ENCODE data around the gene RALGPS2.

RALGPS2 gene

DNA sequence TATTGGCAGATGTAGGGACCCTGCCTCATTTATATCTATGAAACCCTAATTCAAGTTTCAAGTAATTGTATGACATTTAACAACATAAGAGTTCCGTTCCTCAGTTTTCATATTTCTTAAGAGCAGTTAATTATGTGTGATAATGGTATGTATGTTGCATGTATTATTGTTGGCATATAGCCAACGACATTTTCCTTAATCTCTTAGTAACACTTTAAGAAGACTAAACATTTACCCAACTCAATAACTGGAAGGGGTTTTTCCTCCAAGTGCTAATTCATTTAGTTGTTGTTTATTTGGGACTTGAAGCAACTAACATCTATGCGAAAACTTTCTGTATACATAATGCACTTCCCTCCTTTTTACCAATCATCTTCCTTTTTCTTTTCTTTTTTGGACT is 1.5 kb upstream of the RALGPS2 start:
- H3K14ac ChIP-seq (ENCODE audit: low read length) = no peak overlapping the region
- H3K27ac ChIP-seq (ENCODE audit: low read depth, low read length) = no peak overlapping the region
- H2BK12ac ChIP-seq (ENCODE audit: low read length) = no peak overlapping the region
- H2AK5ac ChIP-seq (ENCODE audit: low read length) = no peak overlapping the region
- peaks cover 7% of the 10 kb centered on the region for H3K79me2 ChIP-seq (ENCODE audit: control insufficient read depth, insufficient read depth, low read length, poor library complexity)
- no peak overlapping the region for H4K91ac ChIP-seq (ENCODE audit: low read depth, low read length)
- H2BK5ac ChIP-seq (ENCODE audit: low read depth, low read length, poor library complexity) = no peak overlapping the region
- no peak overlapping the region for H3K18ac ChIP-seq (ENCODE audit: low read length)
- H4K12ac ChIP-seq (ENCODE audit: low read depth, low read length) = no peak overlapping the region
- H3K9ac ChIP-seq (ENCODE audit: low read length) = no peak overlapping the region
- H3K27me3 ChIP-seq (ENCODE audit: insufficient read depth, low read length) = no peaks in the 10 kb centered on the region
- no CpG with 5 or more reads among the region's 3 CpGs for WGBS (ENCODE audit: extremely low coverage, insufficient coverage, insufficient read length)
- H2BK120ac ChIP-seq (ENCODE audit: insufficient read depth, low read length, poor library complexity) = no peak overlapping the region
- no peak overlapping the region for H4K8ac ChIP-seq (ENCODE audit: low read depth, low read length)
- no peak overlapping the region for H3K23ac ChIP-seq (ENCODE audit: low read length)
- H3K4me2 ChIP-seq (ENCODE audit: low read length) = no peak overlapping the region
- H2AFZ ChIP-seq (ENCODE audit: insufficient read depth, low read length, poor library complexity) = no peak overlapping the region
- peaks cover 9% of the 10 kb centered on the region for H3K79me1 ChIP-seq (ENCODE audit: low read length)
- H3K4me3 ChIP-seq (ENCODE audit: low read depth, low read length) = no peak overlapping the region
- no peaks in the 10 kb centered on the region for H3K4me1 ChIP-seq (ENCODE audit: control insufficient read depth in 1 of 2, insufficient read depth in 2 of 2, low read length in 2 of 2)
- H3K4ac ChIP-seq (ENCODE audit: low read depth, low read length) = no peak overlapping the region
- H3K36me3 ChIP-seq (ENCODE audit: control insufficient read depth in 1 of 2, insufficient read depth in 2 of 2, low read length in 2 of 2) = no peaks in the 10 kb centered on the region
- DNase-seq = no peak
- no peaks in the 10 kb centered on the region for H3K9me3 ChIP-seq (ENCODE audit: insufficient read depth, low read depth, low read length)

DNA sequence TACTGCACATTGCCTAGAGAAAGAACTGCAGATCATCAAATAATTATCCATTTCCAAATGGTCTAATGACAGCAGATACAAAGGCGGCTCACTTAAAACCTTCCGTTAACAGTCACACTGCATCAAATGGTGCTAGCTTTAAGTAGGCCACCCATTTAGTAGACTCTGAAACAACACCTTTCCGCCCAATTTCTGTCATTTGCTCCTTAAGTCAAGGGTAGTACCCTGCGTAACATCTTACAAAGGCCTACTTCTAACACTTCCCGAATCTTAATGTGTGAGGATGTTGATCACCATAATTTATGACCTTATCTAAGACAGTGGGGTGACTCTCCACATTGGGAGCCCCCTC is 692 bp upstream of the RALGPS2 start:
- no CpG with 5 or more reads among the region's 5 CpGs for WGBS (ENCODE audit: extremely low coverage, insufficient coverage, insufficient read length)
- Histone ChIP-seq H4K91ac (ENCODE audit: low read depth, low read length) (no peak overlapping the region), H3K4ac (ENCODE audit: low read depth, low read length) (no peak overlapping the region), H3K27me3 (ENCODE audit: insufficient read depth, low read length) (no peaks in the 10 kb centered on the region), H3K9ac (ENCODE audit: low read length) (peak overlapping the region; percentile 15), H3K9me3 (ENCODE audit: insufficient read depth, low read depth, low read length) (no peaks in the 10 kb centered on the region), H3K27ac (ENCODE audit: low read depth, low read length) (no peak overlapping the region), H4K12ac (ENCODE audit: low read depth, low read length) (no peak overlapping the region), H4K8ac (ENCODE audit: low read depth, low read length) (no peak overlapping the region), H3K4me1 (ENCODE audit: control insufficient read depth in 1 of 2, insufficient read depth in 2 of 2, low read length in 2 of 2) (no peaks in the 10 kb centered on the region), H3K79me1 (ENCODE audit: low read length) (peaks cover 9% of the 10 kb centered on the region), H2BK12ac (ENCODE audit: low read length) (no peak overlapping the region), H3K79me2 (ENCODE audit: control insufficient read depth, insufficient read depth, low read length, poor library complexity) (peaks cover 7% of the 10 kb centered on the region), H3K36me3 (ENCODE audit: control insufficient read depth in 1 of 2, insufficient read depth in 2 of 2, low read length in 2 of 2) (no peaks in the 10 kb centered on the region), H2AK5ac (ENCODE audit: low read length) (no peak overlapping the region), H2BK120ac (ENCODE audit: insufficient read depth, low read length, poor library complexity) (no peak overlapping the region), H2BK5ac (ENCODE audit: low read depth, low read length, poor library complexity) (no peak overlapping the region), H3K14ac (ENCODE audit: low read length) (no peak overlapping the region), H3K23ac (ENCODE audit: low read length) (no peak overlapping the region), H2AFZ (ENCODE audit: insufficient read depth, low read length, poor library complexity) (peak overlapping the region; percentile 78), H3K4me3 (ENCODE audit: low read depth, low read length) (no peak overlapping the region), H3K4me2 (ENCODE audit: low read length) (peak overlapping the region; percentile 67), H3K18ac (ENCODE audit: low read length) (no peak overlapping the region)
- peak in 1 of 2 donors; percentile 17 for DNase-seq

DNA sequence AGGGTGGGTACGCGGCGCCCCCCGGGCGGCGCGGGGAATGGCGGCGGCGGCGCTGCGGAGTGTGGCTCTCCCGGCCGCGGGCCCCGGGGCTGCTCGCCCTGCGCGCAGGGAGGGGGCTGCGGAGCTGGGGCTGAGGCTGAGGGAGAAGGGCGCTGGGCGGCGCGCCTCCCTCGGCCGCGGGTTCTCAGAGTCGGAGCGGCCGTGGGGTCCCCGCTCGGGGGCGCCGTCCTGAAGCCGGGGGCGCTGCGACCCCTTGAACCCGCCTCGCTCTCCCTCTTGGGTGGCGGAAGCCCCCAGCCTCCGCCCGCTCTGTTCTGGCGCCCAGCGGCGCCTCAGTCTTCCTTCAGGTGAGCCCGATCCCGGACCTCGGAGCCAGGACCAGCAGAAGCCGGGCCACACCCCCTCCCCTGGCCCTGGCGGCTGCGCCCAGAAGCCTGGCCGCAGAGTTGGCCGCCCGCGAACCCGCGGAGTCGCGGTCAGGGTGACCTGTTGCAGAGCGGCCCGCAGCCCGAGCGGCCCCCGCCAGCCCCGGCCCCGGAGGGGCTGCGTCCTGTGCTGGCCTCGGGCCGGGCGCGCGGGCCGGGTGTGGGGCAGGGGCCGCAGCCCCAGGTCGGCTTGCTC is 532 bp downstream of the RALGPS2 start:
- Histone ChIP-seq H3K4me3 (ENCODE audit: low read depth, low read length) (peak overlapping the region; percentile 85), H4K91ac (ENCODE audit: low read depth, low read length) (peak overlapping the region; percentile 45), H2AK5ac (ENCODE audit: low read length) (no peak overlapping the region), H2BK120ac (ENCODE audit: insufficient read depth, low read length, poor library complexity) (peak overlapping the region; percentile 36), H3K18ac (ENCODE audit: low read length) (peak overlapping the region; percentile 72), H4K12ac (ENCODE audit: low read depth, low read length) (peak overlapping the region; percentile 81), H2BK5ac (ENCODE audit: low read depth, low read length, poor library complexity) (peak overlapping the region; percentile 90), H3K79me2 (ENCODE audit: control insufficient read depth, insufficient read depth, low read length, poor library complexity) (peaks cover 7% of the 10 kb centered on the region), H3K9me3 (ENCODE audit: insufficient read depth, low read depth, low read length) (no peaks in the 10 kb centered on the region), H3K4me1 (ENCODE audit: control insufficient read depth in 1 of 2, insufficient read depth in 2 of 2, low read length in 2 of 2) (no peaks in the 10 kb centered on the region), H3K79me1 (ENCODE audit: low read length) (peaks cover 9% of the 10 kb centered on the region), H2AFZ (ENCODE audit: insufficient read depth, low read length, poor library complexity) (peak overlapping the region; percentile 79), H3K27ac (ENCODE audit: low read depth, low read length) (peak overlapping the region; percentile 69), H3K36me3 (ENCODE audit: control insufficient read depth in 1 of 2, insufficient read depth in 2 of 2, low read length in 2 of 2) (no peaks in the 10 kb centered on the region), H3K27me3 (ENCODE audit: insufficient read depth, low read length) (no peaks in the 10 kb centered on the region), H3K23ac (ENCODE audit: low read length) (no peak overlapping the region), H3K9ac (ENCODE audit: low read length) (peak overlapping the region; percentile 35), H3K14ac (ENCODE audit: low read length) (peak overlapping the region; percentile 77), H3K4ac (ENCODE audit: low read depth, low read length) (peak overlapping the region; percentile 84), H3K4me2 (ENCODE audit: low read length) (peak overlapping the region; percentile 67), H4K8ac (ENCODE audit: low read depth, low read length) (peak overlapping the region; percentile 72), H2BK12ac (ENCODE audit: low read length) (no peak overlapping the region)
- WGBS (ENCODE audit: extremely low coverage, insufficient coverage, insufficient read length) = no CpG with 5 or more reads among the region's 75 CpGs
- peak; percentile 57 to 62 for DNase-seq

DNA sequence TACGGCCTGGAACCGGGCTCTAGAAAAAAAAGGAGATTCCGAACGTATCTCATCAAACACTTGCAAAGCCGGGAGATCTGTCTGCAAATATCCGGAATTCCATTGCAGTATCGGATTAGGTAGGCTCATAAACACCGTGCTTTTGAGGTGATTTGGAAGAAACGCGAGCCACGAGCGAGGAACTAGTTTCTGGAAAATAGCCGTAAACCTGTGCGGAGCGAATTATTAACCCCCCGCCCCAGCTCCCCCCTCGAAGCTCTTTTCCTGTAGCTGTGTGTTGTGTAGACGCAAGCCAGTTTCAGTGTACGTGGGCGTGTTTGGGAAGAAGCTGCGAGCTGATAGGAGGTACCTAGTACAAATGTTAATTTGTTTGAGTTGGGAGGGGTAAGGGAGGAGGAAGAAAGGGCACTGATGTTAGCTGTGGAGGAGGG is 1.1 kb downstream of the RALGPS2 start:
- H2BK120ac ChIP-seq (ENCODE audit: insufficient read depth, low read length, poor library complexity) = no peak overlapping the region
- H3K4me2 ChIP-seq (ENCODE audit: low read length) = peak overlapping the region; percentile 67
- H3K4me3 ChIP-seq (ENCODE audit: low read depth, low read length) = peak overlapping the region; percentile 85
- peak overlapping the region; percentile 45 for H4K91ac ChIP-seq (ENCODE audit: low read depth, low read length)
- peak overlapping the region; percentile 90 for H2BK5ac ChIP-seq (ENCODE audit: low read depth, low read length, poor library complexity)
- H3K27me3 ChIP-seq (ENCODE audit: insufficient read depth, low read length) = no peaks in the 10 kb centered on the region
- no peaks in the 10 kb centered on the region for H3K36me3 ChIP-seq (ENCODE audit: control insufficient read depth in 1 of 2, insufficient read depth in 2 of 2, low read length in 2 of 2)
- H3K79me1 ChIP-seq (ENCODE audit: low read length) = peaks cover 9% of the 10 kb centered on the region
- H3K79me2 ChIP-seq (ENCODE audit: control insufficient read depth, insufficient read depth, low read length, poor library complexity) = peaks cover 7% of the 10 kb centered on the region
- no peak overlapping the region for H4K12ac ChIP-seq (ENCODE audit: low read depth, low read length)
- WGBS (ENCODE audit: extremely low coverage, insufficient coverage, insufficient read length) = no CpG with 5 or more reads among the region's 21 CpGs
- peak overlapping the region; percentile 77 for H3K14ac ChIP-seq (ENCODE audit: low read length)
- H3K9ac ChIP-seq (ENCODE audit: low read length) = peak overlapping the region; percentile 35
- peak overlapping the region; percentile 72 for H3K18ac ChIP-seq (ENCODE audit: low read length)
- peak overlapping the region; percentile 20 for H4K8ac ChIP-seq (ENCODE audit: low read depth, low read length)
- H3K27ac ChIP-seq (ENCODE audit: low read depth, low read length) = peak overlapping the region; percentile 69
- H3K9me3 ChIP-seq (ENCODE audit: insufficient read depth, low read depth, low read length) = no peaks in the 10 kb centered on the region
- H2BK12ac ChIP-seq (ENCODE audit: low read length) = no peak overlapping the region
- H2AFZ ChIP-seq (ENCODE audit: insufficient read depth, low read length, poor library complexity) = peak overlapping the region; percentile 79
- no peak overlapping the region for H3K23ac ChIP-seq (ENCODE audit: low read length)
- H3K4me1 ChIP-seq (ENCODE audit: control insufficient read depth in 1 of 2, insufficient read depth in 2 of 2, low read length in 2 of 2) = no peaks in the 10 kb centered on the region
- DNase-seq = peak; percentile 46 to 83
- no peak overlapping the region for H2AK5ac ChIP-seq (ENCODE audit: low read length)
- no peak overlapping the region for H3K4ac ChIP-seq (ENCODE audit: low read depth, low read length)
